ENCODE data around the gene ULK4.

DNA sequence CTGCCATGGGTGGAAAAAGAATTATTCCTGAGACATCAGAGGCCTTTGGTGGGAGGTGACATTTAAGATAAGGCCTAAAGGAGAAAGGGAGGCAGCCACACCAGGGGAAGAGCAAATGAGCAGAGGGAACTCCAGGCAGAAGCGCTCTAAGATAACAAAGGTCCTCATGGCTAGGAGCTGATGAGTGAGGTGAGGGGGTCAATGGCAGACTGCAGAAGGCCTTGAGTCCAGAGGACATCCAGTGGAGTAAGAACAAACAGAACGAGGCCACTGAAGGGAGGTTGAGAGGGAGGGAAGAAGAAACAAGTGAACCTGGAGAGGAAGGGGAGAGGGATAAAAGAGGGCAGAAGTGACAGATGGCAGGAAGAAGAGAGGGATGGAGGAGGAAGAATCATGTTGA lies 665.3 kb downstream of the ULK4 start:
- no peak for TF ChIP-seq BCL11A (IDR thresholded peaks at IDR 0.05; ENCODE audit: low read depth in 2 of 2, low read length in 2 of 2)
- no peak for TF ChIP-seq EZH2 (IDR thresholded peaks at IDR 0.05; ENCODE audit: low read depth, low read length, severe bottlenecking)
- TF ChIP-seq, protein P1, sequence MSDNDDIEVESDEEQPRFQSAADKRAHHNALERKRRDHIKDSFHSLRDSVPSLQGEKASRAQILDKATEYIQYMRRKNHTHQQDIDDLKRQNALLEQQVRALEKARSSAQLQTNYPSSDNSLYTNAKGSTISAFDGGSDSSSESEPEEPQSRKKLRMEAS (IDR thresholded peaks at IDR 0.05): no peak
- TF ChIP-seq, protein P2, sequence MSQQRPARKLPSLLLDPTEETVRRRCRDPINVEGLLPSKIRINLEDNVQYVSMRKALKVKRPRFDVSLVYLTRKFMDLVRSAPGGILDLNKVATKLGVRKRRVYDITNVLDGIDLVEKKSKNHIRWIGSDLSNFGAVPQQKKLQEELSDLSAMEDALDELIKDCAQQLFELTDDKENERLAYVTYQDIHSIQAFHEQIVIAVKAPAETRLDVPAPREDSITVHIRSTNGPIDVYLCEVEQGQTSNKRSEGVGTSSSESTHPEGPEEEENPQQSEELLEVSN (IDR thresholded peaks at IDR 0.05): no peak
- TF ChIP-seq, protein P3, sequence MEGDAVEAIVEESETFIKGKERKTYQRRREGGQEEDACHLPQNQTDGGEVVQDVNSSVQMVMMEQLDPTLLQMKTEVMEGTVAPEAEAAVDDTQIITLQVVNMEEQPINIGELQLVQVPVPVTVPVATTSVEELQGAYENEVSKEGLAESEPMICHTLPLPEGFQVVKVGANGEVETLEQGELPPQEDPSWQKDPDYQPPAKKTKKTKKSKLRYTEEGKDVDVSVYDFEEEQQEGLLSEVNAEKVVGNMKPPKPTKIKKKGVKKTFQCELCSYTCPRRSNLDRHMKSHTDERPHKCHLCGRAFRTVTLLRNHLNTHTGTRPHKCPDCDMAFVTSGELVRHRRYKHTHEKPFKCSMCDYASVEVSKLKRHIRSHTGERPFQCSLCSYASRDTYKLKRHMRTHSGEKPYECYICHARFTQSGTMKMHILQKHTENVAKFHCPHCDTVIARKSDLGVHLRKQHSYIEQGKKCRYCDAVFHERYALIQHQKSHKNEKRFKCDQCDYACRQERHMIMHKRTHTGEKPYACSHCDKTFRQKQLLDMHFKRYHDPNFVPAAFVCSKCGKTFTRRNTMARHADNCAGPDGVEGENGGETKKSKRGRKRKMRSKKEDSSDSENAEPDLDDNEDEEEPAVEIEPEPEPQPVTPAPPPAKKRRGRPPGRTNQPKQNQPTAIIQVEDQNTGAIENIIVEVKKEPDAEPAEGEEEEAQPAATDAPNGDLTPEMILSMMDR (IDR thresholded peaks at IDR 0.05; ENCODE audit: control extremely low read depth in 1 of 3, insufficient read depth in 1 of 3, low read depth in 1 of 3, low read length in 3 of 3): no peak
- no peak for TF ChIP-seq SIN3A (conservative IDR thresholded peaks at IDR 0.05 in 1 of 2, IDR thresholded peaks at IDR 0.05 in 1 of 2; ENCODE audit: low read depth in 1 of 2, low read length in 2 of 2)
- no peak for TF ChIP-seq POLR2AphosphoS5 (IDR thresholded peaks at IDR 0.05; ENCODE audit: low read depth, low read length)
- TF ChIP-seq RAD21 (IDR thresholded peaks at IDR 0.05 in 1 of 2, conservative IDR thresholded peaks at IDR 0.05 in 1 of 2; ENCODE audit: low read depth in 2 of 2, low read length in 2 of 2): no peak
- no peak for TF ChIP-seq TAF1 (IDR thresholded peaks at IDR 0.05; ENCODE audit: low read depth, low read length)
- no peak for TF ChIP-seq KDM1A (IDR thresholded peaks at IDR 0.05; ENCODE audit: borderline replicate concordance, low read length)
- no peak for TF ChIP-seq CREB1 (IDR thresholded peaks at IDR 0.05)
- no peak for TF ChIP-seq GTF2F1 (IDR thresholded peaks at IDR 0.05; ENCODE audit: borderline replicate concordance, low read depth, low read length)
- TF ChIP-seq, protein P4, sequence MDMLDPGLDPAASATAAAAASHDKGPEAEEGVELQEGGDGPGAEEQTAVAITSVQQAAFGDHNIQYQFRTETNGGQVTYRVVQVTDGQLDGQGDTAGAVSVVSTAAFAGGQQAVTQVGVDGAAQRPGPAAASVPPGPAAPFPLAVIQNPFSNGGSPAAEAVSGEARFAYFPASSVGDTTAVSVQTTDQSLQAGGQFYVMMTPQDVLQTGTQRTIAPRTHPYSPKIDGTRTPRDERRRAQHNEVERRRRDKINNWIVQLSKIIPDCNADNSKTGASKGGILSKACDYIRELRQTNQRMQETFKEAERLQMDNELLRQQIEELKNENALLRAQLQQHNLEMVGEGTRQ (IDR thresholded peaks at IDR 0.05; ENCODE audit: low read length): no peak
- no peak for TF ChIP-seq TCF12 (IDR thresholded peaks at IDR 0.05; ENCODE audit: low read depth, low read length)

All from H1 (cell line).